GM12874 (cell line): Measurements from ENCODE around the gene LRRC45.

ENCODE experiments used
- TF ChIP-seq, protein P1 (sequence below): IDR thresholded peaks from 2 replicates; pipeline ENCODE4 v1.5.1; 2011; ENCODE audit warnings: low read depth, mild to moderate bottlenecking, control low read depth, low read length, moderate library complexity; ENCODE audit not compliant: insufficient read depth

LRRC45 gene

DNA sequence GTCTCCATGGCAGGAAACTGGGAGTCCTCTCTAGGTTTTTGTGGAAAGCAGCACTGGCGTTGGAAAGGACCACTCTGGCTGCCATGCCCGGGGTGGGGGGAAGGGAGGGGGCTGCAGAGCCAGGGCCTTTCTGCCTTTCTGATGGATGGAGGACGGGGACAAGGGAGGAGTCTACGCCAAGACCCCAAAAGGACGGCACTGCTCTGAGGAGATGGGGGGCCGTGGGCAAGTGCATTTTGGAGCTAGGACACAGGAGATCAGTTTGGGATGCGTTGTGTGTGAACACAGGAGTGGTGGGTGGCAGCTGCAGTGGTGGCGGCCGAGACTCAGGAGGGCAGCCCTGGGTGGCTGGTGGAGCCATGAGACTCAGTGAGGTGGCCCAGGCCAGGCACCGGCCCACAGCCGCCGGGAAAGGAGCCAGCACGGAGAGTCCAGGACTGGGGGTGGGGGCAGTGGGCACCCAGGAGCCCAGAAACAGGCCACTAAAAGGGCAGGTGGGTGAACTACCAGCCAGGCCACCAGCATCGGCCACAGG, 2.5 kb upstream of the LRRC45 start:
- TF ChIP-seq, protein P1, sequence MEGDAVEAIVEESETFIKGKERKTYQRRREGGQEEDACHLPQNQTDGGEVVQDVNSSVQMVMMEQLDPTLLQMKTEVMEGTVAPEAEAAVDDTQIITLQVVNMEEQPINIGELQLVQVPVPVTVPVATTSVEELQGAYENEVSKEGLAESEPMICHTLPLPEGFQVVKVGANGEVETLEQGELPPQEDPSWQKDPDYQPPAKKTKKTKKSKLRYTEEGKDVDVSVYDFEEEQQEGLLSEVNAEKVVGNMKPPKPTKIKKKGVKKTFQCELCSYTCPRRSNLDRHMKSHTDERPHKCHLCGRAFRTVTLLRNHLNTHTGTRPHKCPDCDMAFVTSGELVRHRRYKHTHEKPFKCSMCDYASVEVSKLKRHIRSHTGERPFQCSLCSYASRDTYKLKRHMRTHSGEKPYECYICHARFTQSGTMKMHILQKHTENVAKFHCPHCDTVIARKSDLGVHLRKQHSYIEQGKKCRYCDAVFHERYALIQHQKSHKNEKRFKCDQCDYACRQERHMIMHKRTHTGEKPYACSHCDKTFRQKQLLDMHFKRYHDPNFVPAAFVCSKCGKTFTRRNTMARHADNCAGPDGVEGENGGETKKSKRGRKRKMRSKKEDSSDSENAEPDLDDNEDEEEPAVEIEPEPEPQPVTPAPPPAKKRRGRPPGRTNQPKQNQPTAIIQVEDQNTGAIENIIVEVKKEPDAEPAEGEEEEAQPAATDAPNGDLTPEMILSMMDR: no peak

DNA sequence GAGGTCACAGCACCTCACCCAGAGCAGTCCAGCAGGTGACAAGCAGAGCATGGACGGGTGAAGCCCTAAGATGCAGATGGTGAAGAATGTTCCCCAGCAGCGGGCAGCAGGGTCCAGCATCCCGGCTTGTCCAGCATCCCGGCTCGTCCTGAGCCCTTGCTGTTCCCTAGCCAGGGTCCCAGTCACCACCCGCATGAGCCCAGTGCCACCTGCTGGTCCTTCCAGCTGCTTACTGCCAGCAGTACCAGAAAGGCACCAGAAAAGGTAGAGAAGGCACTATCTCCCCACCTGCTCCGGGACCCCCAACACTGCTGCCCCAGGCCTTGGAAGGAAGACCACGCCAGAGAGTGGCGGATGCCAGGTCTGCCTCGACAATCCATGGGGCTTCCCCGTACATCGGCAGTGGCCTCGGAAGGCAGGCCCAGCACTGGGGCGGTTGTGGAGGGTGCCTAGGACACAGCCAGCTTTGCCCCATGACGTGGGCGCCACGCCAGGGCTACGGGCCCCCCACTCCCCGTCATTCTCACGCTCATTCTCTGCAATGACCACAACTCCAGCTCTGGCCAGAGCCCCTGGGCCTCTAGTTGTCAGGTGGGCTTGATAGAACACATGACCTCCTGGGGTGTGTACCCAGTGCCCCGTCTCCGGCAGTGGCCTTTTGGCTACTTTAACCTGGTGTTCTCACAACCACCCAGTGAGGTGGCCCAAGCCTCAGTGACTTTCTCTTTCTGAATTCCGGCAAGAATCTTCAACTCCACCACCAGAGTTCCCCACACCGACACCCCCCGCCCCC, 1.8 kb upstream of the LRRC45 start:
- TF ChIP-seq, protein P1: peak; percentile 60

DNA sequence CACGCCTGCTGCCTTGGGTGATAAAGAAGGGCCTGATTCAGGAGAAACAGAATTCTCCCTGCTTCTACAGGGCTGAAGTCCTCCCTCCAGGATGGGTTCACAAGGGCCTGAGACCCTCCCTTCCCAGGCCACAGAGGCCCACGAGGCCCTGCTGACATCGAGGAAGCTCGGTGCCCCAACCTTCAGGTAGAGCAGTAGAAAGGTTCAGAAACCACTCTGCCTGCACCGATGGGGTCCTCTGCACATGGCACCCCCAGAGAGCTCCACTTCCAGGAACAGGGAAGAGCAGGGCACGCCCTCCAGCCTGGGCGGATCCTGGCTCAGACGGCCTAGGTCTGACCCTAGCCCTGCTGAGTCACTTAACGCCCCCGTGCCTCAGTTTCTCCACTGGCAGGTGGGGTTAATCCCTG, 1.2 kb upstream of the LRRC45 start:
- TF ChIP-seq, protein P1: no peak

DNA sequence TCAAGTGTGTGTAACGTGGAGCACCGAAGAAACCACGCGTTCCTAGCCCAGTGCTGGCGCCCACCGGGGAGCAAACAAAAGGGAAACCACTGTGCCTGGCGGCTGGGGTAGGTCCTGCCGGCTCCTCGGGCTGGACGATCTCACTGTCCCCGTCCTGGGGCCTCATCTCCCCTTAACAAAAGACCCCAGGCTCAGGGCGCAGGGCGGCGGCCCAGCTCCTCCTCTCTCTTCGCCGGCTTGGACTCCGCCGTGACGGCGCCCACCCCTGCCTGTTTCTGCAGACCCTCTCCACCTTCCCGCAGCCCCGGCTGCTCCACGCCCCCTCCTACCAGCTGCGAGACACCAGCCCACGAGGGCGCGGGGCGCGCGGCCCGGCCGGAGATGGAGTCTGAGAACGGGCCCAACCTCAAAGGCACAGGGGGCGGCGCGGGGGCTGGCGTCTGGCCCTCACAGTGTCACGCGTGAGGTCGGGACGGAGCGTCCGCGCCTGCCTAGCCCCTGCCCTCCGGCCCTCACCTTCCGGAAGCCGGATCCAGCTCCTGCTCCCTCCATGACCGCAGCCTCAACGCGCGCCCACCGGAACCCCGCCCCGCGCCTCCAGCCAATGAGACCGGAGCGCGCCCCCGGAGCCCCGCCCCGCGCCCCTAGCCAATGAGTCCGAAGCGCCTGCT, 660 bp upstream of the LRRC45 start, which contains the start of gene CENPX:
Gene CENPX, minus strand, starts transcription at position 569 of the 671 bp plus-strand sequence. Its CDS starts 17 bp downstream, at position 552.
- TF ChIP-seq, protein P1: no peak

DNA sequence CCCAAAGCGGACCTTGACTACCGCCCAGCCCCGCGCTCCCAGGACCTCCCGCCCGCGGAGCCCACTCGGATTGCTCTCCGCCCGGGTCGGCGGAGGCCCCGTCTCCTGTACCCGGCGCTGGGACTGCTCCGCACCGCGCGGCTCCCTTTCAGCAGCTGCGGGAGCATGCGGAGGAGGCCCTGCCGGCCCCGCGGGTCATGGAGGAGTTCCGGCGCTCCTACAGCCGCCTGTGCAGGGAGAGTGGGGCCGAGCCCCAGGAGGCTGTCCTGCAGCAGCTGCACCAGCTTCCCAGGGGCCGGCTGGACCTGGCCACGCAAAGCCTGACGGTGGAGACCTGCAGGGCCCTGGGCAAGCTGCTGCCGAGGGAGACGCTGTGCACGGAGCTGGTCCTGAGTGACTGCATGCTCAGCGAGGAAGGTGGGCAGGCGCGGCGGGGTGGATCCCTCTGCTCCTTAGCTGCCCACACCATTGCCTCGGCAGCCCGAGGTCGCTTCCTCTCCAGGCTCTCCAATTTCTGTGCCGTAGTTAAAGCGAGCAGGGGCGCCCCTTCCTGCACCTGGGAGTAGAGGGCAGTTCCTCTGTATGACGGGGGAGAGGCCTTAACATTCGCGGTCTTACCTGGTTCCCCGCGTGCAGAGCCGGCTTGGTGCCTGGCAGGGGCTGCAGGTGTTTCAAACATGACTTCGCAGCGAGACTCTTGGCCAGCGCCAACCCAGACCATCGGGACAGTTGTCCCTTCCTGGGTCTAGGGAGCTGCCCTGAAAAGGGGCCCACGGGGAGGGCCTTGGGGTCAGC, 539 bp downstream of the LRRC45 start:
- TF ChIP-seq, protein P1: no peak

DNA sequence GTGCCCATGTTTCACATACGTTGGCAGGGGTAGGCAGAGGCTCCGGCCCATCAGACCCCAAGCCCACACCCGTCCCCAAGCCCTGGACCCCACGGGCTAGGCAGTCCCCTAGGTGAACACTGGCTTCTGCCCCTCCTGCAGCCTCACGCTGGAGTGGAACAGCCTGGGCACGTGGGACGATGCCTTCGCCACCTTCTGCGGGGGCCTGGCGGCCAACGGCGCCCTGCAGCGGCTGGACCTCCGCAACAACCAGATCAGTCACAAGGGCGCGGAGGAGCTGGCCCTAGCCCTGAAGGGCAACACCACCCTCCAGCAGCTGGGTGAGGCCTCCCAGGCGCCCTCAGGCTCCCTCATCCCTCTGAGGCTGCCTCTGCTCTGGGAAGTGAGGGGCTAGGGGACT, 1.8 kb downstream of the LRRC45 start:
- TF ChIP-seq, protein P1: no peak

DNA sequence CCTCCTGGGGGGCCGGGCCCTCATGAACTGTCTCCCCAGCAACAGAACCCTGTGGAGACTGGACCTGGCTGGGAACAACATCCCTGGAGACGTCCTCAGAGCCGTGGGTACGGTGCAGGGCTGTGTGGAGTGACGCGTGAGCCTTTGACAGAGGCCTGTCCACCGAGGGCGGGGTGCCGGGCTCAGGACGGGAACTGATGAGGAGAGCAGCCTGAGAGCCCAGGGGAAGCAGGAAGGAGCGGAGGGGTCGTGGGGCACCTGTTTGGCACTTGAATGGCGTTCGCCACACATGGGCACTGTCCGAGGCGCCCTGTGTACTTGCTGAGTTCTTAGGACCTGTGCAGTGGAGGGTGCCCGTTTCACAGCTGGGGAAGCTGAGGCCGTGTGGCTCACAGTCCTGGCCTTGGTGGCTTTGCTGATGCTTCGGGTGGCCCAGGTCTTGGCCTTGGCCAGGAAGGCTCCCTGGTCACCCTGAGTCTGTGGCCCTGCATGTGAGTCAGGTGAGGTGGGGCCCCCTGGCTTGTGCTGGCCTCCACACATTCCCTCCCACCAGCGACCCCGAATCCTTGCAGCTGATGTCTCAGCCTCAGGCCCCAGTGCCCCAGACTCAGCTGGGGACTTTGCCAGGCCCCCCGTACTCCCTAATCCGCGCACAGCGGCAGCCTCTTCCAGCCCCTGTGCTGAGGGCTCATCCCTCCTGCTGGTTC, 2.4 kb downstream of the LRRC45 start:
- TF ChIP-seq, protein P1: no peak
